HepG2 (cell line): ENCODE data around the gene SLC24A4. TPM values are rescaled to one million over a fixed set of nuclear protein-coding genes. Genes with fewer than 3 reads are reported as not detected.

Experiments used
- ATAC-seq: fragments of 200-7000 bp; cut with Tn5 transposase; 3 replicates; pipeline ENCODE4 v1.9.1; 2020; ENCODE audit warnings: mild to moderate bottlenecking, moderate library complexity
- BruUV-seq: library from RNA; stranded (reverse); fragments of 400-500 nt; replicated peaks from 2 replicates; lab custom pipeline; 2021; lab: Mats Ljungman, UMichigan
- CTCF ChIA-PET: fragments of 300-600 bp; formaldehyde crosslinking; extraction: SDS; loops from one replicate; lab custom pipeline; 2021; ENCODE audit warnings: low total read pairs, inconsistent platforms, low intra/inter-chr PET ratio; lab: Yijun Ruan, JAX
- POLR2A ChIA-PET: fragments of 350-600 bp; sonication (Branson Sonifier 250); formaldehyde crosslinking; loops from one replicate; lab custom pipeline; 2020; ENCODE audit warnings: antibody characterized with exemption, inconsistent platforms; lab: Yijun Ruan, JAX
- DNase-seq: peaks from one replicate; pipeline ENCODE4 v3.0.0-alpha.2; 2015; ENCODE audit warnings: low spot score
- FAIRE-seq: peaks from 3 replicates; lab custom pipeline; 2011; peaks lifted over from hg19 to GRCh38; lab: Jason Lieb, UNC
- H2AFZ ChIP-seq: one replicate; pipeline ENCODE4 v1.6.1; 2011; ENCODE audit warnings: low read length, inconsistent platforms
- H3K27ac ChIP-seq: fragments of 300-600 bp; 3 replicates; pipeline ENCODE4 v1.8.0; 2011; ENCODE audit warnings: mixed run types, mild to moderate bottlenecking, mixed read lengths, low read length, inconsistent platforms; ENCODE audit not compliant: insufficient read depth; ENCODE audit errors: extremely low read length
- H3K27me3 ChIP-seq, 2 experiments: fragments of 200-600 bp in 1 of 2; 2 replicates in 1 of 2; 3 replicates in 1 of 2; pipeline versions ENCODE4 v1.6.0 to v1.8.0; 2011; ENCODE audit warnings: low read length in 2 of 2, mild to moderate bottlenecking in 2 of 2, moderate library complexity in 2 of 2, inconsistent platforms in 1 of 2; ENCODE audit not compliant: insufficient read depth in 2 of 2, control insufficient read depth in 1 of 2
- H3K36me3 ChIP-seq, 2 experiments: fragments of 200-600 bp in 1 of 2; replicated peaks in 1 of 2; 2 replicates in 1 of 2; 3 replicates in 1 of 2; pipeline versions ENCODE4 v1.5.1 to v1.8.0; 2011; ENCODE audit warnings: low read length in 2 of 2, inconsistent platforms in 1 of 2; ENCODE audit not compliant: insufficient read depth in 2 of 2, control insufficient read depth in 1 of 2
- H3K4me1 ChIP-seq: 2 replicates; pipeline ENCODE4 v1.5.1; 2012; ENCODE audit warnings: low read length, inconsistent platforms; ENCODE audit not compliant: insufficient read depth
- H3K4me2 ChIP-seq: 2 replicates; pipeline ENCODE4 v1.6.0; 2011; ENCODE audit warnings: low read depth, low read length, inconsistent platforms
- H3K4me3 ChIP-seq, 3 experiments: fragments of 200-600 bp in 1 of 3; sonication (generic), shearing (Covaris generic) in 1 of 3; replicated peaks in 1 of 3; 2 replicates each; pipeline ENCODE4 v1.5.1; 2011 to 2016; ENCODE audit warnings: low read length in 3 of 3, inconsistent platforms in 2 of 3, low read depth in 2 of 3, mild to moderate bottlenecking in 2 of 3, control low read depth in 1 of 3, mixed read lengths in 1 of 3; ENCODE audit not compliant: insufficient read depth in 1 of 3
- H3K79me2 ChIP-seq: one replicate; pipeline ENCODE4 v1.6.1; 2011; ENCODE audit warnings: low read length, inconsistent platforms; ENCODE audit not compliant: insufficient read depth
- H3K9ac ChIP-seq: 2 replicates; pipeline ENCODE4 v1.6.0; 2011; ENCODE audit warnings: mild to moderate bottlenecking, low read depth, low read length, inconsistent platforms; ENCODE audit not compliant: insufficient read depth
- H3K9me3 ChIP-seq: 2 replicates; pipeline ENCODE4 v1.5.1; 2012; ENCODE audit warnings: mild to moderate bottlenecking, low read length
- H4K20me1 ChIP-seq: 2 replicates; pipeline ENCODE4 v1.6.0; 2011; ENCODE audit warnings: inconsistent platforms, mild to moderate bottlenecking, low read length, moderate library complexity; ENCODE audit not compliant: insufficient read depth
- GTF2F1 ChIP-seq: fragments of 150-350 bp; IDR thresholded peaks from 2 replicates; pipeline ENCODE4 v1.6.1; 2014; ENCODE audit warnings: low read length
- MAFF ChIP-seq: IDR thresholded peaks from 2 replicates; pipeline ENCODE4 v1.6.1; 2011; ENCODE audit warnings: low read depth, low read length, improper control_type of control experiment
- PREB ChIP-seq: sonication (generic); formaldehyde crosslinking; IDR thresholded peaks from 2 replicates; pipeline ENCODE4 v1.4.0; 2020; ENCODE audit warnings: missing genetic modification reagents
- RCOR2 ChIP-seq: IDR thresholded peaks from 2 replicates; pipeline ENCODE4 v1.6.1; 2016; ENCODE audit warnings: missing biosample characterization, missing genetic modification reagents
- SMAD9 ChIP-seq: sonication (generic); formaldehyde crosslinking; IDR thresholded peaks from 2 replicates; pipeline ENCODE4 v1.5.1; 2020; ENCODE audit warnings: mild to moderate bottlenecking, missing genetic modification reagents
- ZFP37 ChIP-seq: sonication (generic); formaldehyde crosslinking; IDR thresholded peaks from 2 replicates; pipeline ENCODE4 v1.4.0; 2020; ENCODE audit warnings: missing genetic modification reagents, borderline replicate concordance
- ZNF101 ChIP-seq: sonication (generic); formaldehyde crosslinking; IDR thresholded peaks from 2 replicates; pipeline ENCODE4 v1.4.0; 2020; ENCODE audit warnings: mild to moderate bottlenecking, low read depth, missing genetic modification reagents, borderline replicate concordance
- ZNF446 ChIP-seq: sonication (generic); formaldehyde crosslinking; IDR thresholded peaks from 2 replicates; pipeline ENCODE4 v1.5.0; 2020; ENCODE audit warnings: mild to moderate bottlenecking, missing genetic modification reagents
- WGBS: methylation state at CpG from one replicate; pipeline ENCODE4 v1.1.6; 2017; ENCODE audit warnings: low lambda C conversion rate; 5-methylcytosine and 5-hydroxymethylcytosine counted together
- in situ Hi-C: cut with HindIII; loops from 2 replicates; pipeline ENCODE4 v1.10.0; 2017; ENCODE audit warnings: low pct_unique_long_range_greater_than_20kb; ENCODE audit not compliant: extremely low pct_ligation_motif_present
- intact Hi-C: fragments of 100-400 bp; cut with micrococcal nuclease; formaldehyde crosslinking; loops from one replicate; pipeline ENCODE4 v1.10.0; 2022; ENCODE audit not compliant: unreplicated experiment
- polyA plus RNA-seq, 8 experiments: library from polyadenylated mRNA; depleted of rRNA in 3 of 8; stranded (reverse) in 7 of 8; unstranded in 1 of 8; fragments of >200 nt; fragmentation: Illumina TruSeq in 4 of 8; extraction: Trizol in 4 of 8; gene quantifications; 2 replicates each; pipeline versions ENCODE4 v1.2.1 to v1.2.3, GENCODE V29; 2011 to 2016; ENCODE audit warnings: low read depth in 4 of 8, missing spikeins in 1 of 8, mixed read lengths in 1 of 8; ENCODE audit not compliant: insufficient read depth in 1 of 8
- total RNA-seq, 5 experiments: library from RNA; depleted of rRNA; stranded (reverse); fragments of >200 nt; fragmentation: Illumina TruSeq; extraction: Trizol; gene quantifications; 2 replicates each; pipeline ENCODE4 v1.2.3, GENCODE V29; 2016; ENCODE audit warnings: low read depth in 1 of 5
- TF ChIP-seq, protein P1 (sequence below): sonication (generic); formaldehyde crosslinking; conservative IDR thresholded peaks from 2 replicates; pipeline ENCODE4 v1.5.0; 2020; ENCODE audit warnings: missing genetic modification reagents
- TF ChIP-seq, protein P2 (sequence below): sonication (generic); formaldehyde crosslinking; IDR thresholded peaks from 2 replicates; pipeline ENCODE4 v1.8.0; 2023; ENCODE audit warnings: mild to moderate bottlenecking, missing genetic modification reagents
- TF ChIP-seq, protein P3 (sequence below): sonication (generic); formaldehyde crosslinking; IDR thresholded peaks from 2 replicates; pipeline ENCODE4 v1.5.1; 2020; ENCODE audit warnings: mild to moderate bottlenecking, missing genetic modification reagents, moderate library complexity
- TF ChIP-seq, protein P4 (sequence below): sonication (generic); formaldehyde crosslinking; conservative IDR thresholded peaks from 2 replicates; pipeline ENCODE4 v1.4.0; 2020; ENCODE audit warnings: mild to moderate bottlenecking, missing genetic modification reagents, moderate library complexity

Gene SLC24A4
- total and polyA plus RNA-seq, 2 of the 13 experiments (the other 11 are each of a cell fraction or from before 2014, with no cell fraction given), result not detected

- FAIRE-seq (no peak), DNase-seq (no peak), ATAC-seq (peak; percentile 69; the same call in 2 of the 3 replicates)
- Histone ChIP-seq H3K27ac (no peak overlapping the region), H3K27me3 (no peaks in the 10 kb centered on the region), H3K9me3 (no peaks in the 10 kb centered on the region), H3K9ac (no peak overlapping the region), H3K4me1 (peaks cover 18% of the 10 kb centered on the region), H3K4me3 (no peak overlapping the region), H2AFZ (no peak overlapping the region), H3K4me2 (no peak overlapping the region), H4K20me1 (no peaks in the 10 kb centered on the region), H3K79me2 (peaks cover 6% of the 10 kb centered on the region), H3K36me3 (no peaks in the 10 kb centered on the region)
- no TSS peak for BruUV-seq
- intact Hi-C loops (no loop called here), in situ Hi-C loops (no loop called here)
- POLR2A ChIA-PET, result no interaction called here
- 33% methylated on average over 5 of the region's 10 CpGs for WGBS
- CTCF ChIA-PET, result no interaction called here
- TF ChIP-seq GTF2F1 (no peak), RCOR2 (CRISPR knock-in tag) (no peak), MAFF (peak; percentile 65), ZNF446 (no peak), ZFP37 (CRISPR knock-in tag) (no peak), SMAD9 (CRISPR knock-in tag) (no peak), ZNF101 (CRISPR knock-in tag) (no peak), PREB (CRISPR knock-in tag) (no peak)
- TF ChIP-seq, protein P1, sequence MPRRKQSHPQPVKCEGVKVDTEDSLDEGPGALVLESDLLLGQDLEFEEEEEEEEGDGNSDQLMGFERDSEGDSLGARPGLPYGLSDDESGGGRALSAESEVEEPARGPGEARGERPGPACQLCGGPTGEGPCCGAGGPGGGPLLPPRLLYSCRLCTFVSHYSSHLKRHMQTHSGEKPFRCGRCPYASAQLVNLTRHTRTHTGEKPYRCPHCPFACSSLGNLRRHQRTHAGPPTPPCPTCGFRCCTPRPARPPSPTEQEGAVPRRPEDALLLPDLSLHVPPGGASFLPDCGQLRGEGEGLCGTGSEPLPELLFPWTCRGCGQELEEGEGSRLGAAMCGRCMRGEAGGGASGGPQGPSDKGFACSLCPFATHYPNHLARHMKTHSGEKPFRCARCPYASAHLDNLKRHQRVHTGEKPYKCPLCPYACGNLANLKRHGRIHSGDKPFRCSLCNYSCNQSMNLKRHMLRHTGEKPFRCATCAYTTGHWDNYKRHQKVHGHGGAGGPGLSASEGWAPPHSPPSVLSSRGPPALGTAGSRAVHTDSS, result no peak
- TF ChIP-seq, protein P2, sequence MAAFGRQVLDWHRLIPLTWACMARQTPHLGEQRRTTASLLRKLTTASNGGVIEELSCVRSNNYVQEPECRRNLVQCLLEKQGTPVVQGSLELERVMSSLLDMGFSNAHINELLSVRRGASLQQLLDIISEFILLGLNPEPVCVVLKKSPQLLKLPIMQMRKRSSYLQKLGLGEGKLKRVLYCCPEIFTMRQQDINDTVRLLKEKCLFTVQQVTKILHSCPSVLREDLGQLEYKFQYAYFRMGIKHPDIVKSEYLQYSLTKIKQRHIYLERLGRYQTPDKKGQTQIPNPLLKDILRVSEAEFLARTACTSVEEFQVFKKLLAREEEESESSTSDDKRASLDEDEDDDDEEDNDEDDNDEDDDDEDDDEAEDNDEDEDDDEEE (CRISPR knock-in tag), result no peak
- TF ChIP-seq, protein P3, sequence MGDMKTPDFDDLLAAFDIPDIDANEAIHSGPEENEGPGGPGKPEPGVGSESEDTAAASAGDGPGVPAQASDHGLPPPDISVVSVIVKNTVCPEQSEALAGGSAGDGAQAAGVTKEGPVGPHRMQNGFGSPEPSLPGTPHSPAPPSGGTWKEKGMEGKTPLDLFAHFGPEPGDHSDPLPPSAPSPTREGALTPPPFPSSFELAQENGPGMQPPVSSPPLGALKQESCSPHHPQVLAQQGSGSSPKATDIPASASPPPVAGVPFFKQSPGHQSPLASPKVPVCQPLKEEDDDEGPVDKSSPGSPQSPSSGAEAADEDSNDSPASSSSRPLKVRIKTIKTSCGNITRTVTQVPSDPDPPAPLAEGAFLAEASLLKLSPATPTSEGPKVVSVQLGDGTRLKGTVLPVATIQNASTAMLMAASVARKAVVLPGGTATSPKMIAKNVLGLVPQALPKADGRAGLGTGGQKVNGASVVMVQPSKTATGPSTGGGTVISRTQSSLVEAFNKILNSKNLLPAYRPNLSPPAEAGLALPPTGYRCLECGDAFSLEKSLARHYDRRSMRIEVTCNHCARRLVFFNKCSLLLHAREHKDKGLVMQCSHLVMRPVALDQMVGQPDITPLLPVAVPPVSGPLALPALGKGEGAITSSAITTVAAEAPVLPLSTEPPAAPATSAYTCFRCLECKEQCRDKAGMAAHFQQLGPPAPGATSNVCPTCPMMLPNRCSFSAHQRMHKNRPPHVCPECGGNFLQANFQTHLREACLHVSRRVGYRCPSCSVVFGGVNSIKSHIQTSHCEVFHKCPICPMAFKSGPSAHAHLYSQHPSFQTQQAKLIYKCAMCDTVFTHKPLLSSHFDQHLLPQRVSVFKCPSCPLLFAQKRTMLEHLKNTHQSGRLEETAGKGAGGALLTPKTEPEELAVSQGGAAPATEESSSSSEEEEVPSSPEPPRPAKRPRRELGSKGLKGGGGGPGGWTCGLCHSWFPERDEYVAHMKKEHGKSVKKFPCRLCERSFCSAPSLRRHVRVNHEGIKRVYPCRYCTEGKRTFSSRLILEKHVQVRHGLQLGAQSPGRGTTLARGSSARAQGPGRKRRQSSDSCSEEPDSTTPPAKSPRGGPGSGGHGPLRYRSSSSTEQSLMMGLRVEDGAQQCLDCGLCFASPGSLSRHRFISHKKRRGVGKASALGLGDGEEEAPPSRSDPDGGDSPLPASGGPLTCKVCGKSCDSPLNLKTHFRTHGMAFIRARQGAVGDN, result peak; percentile 10; the same call in 1 of the 2 replicates
- TF ChIP-seq, protein P4, sequence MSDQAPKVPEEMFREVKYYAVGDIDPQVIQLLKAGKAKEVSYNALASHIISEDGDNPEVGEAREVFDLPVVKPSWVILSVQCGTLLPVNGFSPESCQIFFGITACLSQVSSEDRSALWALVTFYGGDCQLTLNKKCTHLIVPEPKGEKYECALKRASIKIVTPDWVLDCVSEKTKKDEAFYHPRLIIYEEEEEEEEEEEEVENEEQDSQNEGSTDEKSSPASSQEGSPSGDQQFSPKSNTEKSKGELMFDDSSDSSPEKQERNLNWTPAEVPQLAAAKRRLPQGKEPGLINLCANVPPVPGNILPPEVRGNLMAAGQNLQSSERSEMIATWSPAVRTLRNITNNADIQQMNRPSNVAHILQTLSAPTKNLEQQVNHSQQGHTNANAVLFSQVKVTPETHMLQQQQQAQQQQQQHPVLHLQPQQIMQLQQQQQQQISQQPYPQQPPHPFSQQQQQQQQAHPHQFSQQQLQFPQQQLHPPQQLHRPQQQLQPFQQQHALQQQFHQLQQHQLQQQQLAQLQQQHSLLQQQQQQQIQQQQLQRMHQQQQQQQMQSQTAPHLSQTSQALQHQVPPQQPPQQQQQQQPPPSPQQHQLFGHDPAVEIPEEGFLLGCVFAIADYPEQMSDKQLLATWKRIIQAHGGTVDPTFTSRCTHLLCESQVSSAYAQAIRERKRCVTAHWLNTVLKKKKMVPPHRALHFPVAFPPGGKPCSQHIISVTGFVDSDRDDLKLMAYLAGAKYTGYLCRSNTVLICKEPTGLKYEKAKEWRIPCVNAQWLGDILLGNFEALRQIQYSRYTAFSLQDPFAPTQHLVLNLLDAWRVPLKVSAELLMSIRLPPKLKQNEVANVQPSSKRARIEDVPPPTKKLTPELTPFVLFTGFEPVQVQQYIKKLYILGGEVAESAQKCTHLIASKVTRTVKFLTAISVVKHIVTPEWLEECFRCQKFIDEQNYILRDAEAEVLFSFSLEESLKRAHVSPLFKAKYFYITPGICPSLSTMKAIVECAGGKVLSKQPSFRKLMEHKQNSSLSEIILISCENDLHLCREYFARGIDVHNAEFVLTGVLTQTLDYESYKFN, result no peak
These were observed 209.7 kb downstream of the SLC24A4 start for GRCh38 chr14:92532490-92533163.
